Activated CD4-positive, alpha-beta T cell treated with anti-CD3 and anti-CD28 coated beads for 4 hours (primary cell): Measurements from ENCODE around the gene DCAF7.

Experiments used
- DNase-seq, 2 donors: peaks; one replicate each; pipeline ENCODE4 v3.0.0-alpha.2; 2020

Gene DCAF7

GRCh38 chr17:63546308-63547082 lies 3.8 kb upstream of the DCAF7 start:
- no peak for DNase-seq

GRCh38 chr17:63547083-63547523 lies 3.2 kb upstream of the DCAF7 start:
- no peak for DNase-seq

GRCh38 chr17:63549289-63549945 lies 860 bp upstream of the DCAF7 start:
- DNase-seq = no peak

GRCh38 chr17:63550817-63551639 lies 751 bp downstream of the DCAF7 start:
- no peak for DNase-seq

GRCh38 chr17:63552211-63552610 lies 1.9 kb downstream of the DCAF7 start:
- DNase-seq = no peak

GRCh38 chr17:63555500-63556156 lies 5.4 kb downstream of the DCAF7 start:
- DNase-seq = no peak

GRCh38 chr17:63557416-63557815 lies 7.1 kb downstream of the DCAF7 start:
- no peak for DNase-seq

GRCh38 chr17:63558441-63558840 lies 8.2 kb downstream of the DCAF7 start:
- DNase-seq = no peak

GRCh38 chr17:63561819-63562218 lies 11.5 kb downstream of the DCAF7 start:
- no peak for DNase-seq

- DNase-seq = no peak
Observed at GRCh38 chr17:63563339-63563738, 13.1 kb downstream of the DCAF7 start.

- DNase-seq = no peak
Observed at GRCh38 chr17:63564562-63564961, 14.3 kb downstream of the DCAF7 start.

GRCh38 chr17:63567229-63567628 lies 17.0 kb downstream of the DCAF7 start:
- DNase-seq = no peak

GRCh38 chr17:63568563-63568962 lies 18.3 kb downstream of the DCAF7 start:
- no peak for DNase-seq

- no peak for DNase-seq
Observed at GRCh38 chr17:63571632-63572310, 21.5 kb downstream of the DCAF7 start.

GRCh38 chr17:63573634-63574033 lies 23.4 kb downstream of the DCAF7 start:
- no peak for DNase-seq

GRCh38 chr17:63578027-63578768 lies 27.9 kb downstream of the DCAF7 start:
- no peak for DNase-seq

GRCh38 chr17:63578769-63579111 lies 28.5 kb downstream of the DCAF7 start:
- no peak for DNase-seq

GRCh38 chr17:63579633-63580032 lies 29.4 kb downstream of the DCAF7 start:
- DNase-seq = no peak

- no peak for DNase-seq
Observed at GRCh38 chr17:63587770-63588169, 37.5 kb downstream of the DCAF7 start.

GRCh38 chr17:63588797-63589196 lies 38.5 kb downstream of the DCAF7 start:
- DNase-seq = no peak

- DNase-seq = no peak
Observed at GRCh38 chr17:63589646-63590045, 39.4 kb downstream of the DCAF7 start.

GRCh38 chr17:63592797-63593196 lies 42.5 kb downstream of the DCAF7 start:
- DNase-seq = no peak
